Stimulated activated CD4-positive, alpha-beta T cell treated with anti-CD3 and anti-CD28 coated beads, Interleukin-4, amount 100 ng/mL, for 1 hour (primary cell): Measurements from ENCODE around the gene SLC30A10.
"Not testable (repeated sequence)": the region's sequence is repeated elsewhere in the genome, so short reads cannot be mapped to it uniquely, and the experiment has no call there.

Experiments
- DNase-seq: peaks from one replicate; pipeline ENCODE4 v3.0.0-alpha.2; 2020

The SLC30A10 gene

DNA sequence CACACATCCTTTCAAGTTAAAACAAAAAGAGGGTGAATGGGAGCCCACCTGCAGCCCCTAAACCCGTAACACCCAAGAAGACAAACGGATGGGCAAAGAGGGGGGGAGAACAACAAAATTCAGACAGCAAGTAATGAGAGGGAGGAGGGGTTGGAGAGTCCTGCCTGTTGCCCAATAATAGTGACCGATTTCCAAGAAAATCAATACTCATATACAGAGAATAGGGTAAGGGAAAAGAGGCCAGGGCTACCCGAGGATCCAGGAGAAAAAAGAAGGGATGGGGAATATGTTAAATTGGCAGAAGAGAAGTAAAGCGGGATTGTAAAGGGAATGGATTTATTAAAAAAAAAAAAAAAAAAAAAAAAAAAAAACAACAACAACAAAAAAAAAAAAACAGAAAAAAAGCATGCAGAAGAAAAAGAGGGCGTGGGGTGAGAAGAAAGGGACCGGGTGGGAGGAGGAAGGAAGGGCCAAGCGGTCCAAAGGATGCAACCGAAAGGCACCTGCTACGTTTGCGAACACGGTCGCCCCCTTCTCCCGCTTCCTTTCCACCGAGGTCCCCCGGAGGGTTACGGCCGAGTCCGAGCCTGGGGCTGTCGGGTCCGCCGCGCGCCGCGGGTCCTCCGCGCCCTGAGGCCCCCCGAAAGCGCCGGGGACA, 930 bp downstream of the SLC30A10 start:
- DNase-seq, result no peak

DNA sequence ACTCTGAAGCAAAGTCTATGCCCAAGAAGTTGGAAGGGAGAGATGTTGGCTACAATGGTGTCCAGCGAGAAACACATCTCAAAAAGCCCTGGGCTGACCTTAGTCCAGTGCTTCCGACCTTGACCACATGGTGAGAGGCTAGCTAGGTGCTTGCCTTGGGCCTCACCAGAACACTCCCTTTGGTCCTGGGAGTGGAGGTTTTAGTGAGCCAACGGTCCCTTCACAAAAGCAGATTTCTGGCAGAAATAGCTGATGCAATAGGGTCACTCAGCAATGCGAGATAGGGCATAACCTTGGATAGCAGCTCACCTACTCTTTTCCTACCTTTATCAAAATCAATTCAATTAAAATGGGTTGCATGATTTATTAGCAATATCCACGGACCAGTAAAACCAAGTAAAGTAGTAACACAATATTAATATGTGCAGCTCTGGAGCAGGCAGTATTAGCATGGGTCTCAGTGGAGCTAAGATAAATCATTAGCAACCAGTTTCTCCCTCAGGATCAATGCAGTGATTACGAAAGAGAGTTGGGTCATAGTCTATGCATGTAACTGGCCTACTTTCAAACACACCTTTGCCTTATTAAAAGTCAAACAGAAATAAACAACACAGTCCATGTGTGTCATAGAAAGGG, 1.9 kb downstream of the SLC30A10 start:
- no peak for DNase-seq

DNA sequence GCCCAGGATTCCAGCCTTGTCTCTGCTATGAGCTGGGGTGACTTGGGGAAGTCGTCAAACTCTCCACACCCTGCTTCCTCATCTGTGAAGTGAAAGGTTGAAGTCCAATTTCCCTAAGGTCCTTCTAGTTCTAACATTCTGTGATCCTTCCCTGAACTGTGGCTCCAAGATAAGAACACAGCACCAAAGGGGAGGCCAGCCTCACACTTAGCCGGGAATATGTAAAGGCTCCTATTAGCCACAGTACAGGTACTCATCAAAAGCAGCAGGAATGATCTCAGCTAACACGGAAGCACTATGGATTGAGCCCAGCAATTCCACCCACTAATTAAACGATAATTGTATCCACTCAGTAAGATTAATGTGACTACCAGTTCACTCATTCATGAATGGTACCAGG, 4.0 kb downstream of the SLC30A10 start:
- DNase-seq, result no peak

DNA sequence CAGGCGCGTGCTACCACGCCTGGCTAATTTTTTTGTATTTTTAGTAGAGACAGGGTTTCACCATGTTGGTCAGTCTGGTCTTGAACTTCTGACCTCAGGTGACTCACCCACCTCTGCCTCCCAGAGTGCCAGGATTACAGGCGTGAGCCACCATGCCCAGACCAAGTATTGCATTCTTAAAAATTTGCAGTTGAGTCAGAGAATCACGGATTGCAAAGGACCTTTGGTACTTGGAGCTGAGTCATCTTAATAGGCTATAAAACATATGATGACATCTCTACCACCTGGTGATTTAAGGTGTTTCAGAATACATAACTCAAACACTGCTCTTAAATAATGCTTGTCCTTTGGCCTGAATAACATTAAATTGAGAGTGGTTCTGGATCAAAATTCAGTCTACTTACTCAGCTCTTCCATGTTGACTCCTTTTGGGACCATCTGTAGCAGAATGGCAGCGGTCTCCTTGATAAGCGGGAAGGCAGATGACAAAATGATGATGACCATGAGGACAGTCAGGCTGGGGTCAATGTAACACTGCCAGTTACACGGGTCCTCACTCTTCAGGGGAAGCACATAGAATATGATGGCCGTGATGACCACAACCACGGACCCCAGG, 10.4 kb downstream of the SLC30A10 start:
- no peak for DNase-seq

DNA sequence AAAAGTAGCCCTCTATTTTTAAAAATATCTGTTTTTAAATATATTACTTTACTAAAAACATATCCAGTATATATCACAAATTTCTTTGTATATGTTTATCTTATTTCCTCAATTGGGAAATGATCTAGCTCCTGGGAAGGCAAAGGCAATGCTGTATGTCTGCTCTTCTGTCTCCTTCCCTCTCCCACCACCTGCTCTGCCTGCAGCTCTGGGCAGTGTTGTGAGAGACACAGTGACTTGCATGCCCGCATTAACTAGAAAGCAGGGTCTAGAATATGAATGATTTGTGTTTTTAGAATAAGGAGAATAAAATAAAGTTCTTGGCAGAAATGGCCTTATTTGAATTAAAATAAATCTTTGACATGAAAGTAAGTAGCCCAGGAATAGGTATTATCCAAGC, 11.1 kb downstream of the SLC30A10 start:
- DNase-seq, result no peak

DNA sequence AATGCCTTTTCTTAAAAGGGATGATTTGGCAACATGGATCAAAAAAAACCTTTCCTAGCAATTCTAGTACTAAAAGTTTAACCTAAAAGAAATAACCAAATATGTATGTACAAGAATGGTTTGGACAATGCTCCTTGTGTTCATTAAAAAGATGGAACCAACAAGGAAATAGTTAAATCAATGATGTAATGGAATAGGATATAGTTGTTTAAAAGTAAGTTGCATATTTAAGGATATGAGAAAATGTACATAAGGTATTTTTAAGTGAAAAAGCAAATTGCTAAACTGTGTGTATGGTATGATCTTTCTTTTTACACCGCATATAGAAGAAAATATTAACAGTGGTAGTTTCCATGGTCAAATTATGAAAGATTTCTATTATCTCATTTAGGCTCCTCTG, 12.1 kb downstream of the SLC30A10 start:
- DNase-seq, result no peak

DNA sequence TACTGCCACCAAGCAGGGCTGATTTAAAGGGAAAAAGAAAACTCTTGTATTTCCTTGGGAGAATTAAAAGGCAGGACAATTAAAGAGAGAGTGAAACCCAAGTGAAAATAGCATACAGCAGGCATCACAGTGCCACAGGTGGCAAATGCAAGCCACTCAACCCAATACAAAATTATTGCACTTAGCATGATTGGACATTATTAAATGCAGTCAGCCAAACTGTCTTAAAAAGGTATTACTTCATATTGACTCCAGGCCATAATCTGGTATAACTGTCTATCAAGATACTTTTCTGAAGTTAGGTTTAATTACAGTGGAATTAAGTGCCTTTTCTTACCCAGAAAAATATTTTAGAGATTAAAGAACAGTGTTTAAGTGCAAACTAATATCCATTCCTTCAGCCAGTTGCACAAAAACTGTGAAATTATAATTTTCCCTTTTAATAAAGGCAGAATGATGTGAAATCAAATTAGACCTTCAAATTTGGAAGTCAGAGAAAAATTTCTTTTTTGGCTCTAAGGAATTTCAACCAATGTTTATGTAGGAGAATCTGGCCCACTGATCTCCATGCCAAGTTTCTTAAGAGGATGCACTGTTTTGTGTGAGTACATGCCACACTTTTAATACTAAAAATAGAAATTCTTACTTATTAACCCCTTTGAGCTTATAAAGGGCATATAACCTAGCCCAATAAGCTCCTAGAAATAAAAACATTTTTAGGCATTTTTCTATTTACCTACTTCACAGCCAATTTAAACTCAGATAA, 15.2 kb downstream of the SLC30A10 start:
- DNase-seq, result no peak

DNA sequence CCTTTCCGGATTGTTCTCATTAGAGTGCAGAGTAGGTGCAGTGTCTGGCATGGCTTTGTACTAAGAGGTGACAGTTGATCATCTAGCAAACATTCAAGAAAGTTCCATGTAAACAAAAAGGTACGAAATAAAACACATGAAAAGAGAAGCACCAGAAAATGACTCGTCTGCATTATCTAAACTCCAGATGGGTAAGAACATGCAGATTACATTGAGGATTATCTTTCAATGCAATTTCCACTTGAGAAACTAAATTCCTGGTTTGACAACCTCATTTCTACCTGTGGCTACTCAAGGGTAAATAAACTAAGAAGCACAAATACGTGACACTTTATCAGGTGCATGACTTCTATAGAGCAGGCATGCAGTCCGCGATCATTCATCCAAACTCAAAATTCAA, 17.6 kb downstream of the SLC30A10 start:
- no peak for DNase-seq

DNA sequence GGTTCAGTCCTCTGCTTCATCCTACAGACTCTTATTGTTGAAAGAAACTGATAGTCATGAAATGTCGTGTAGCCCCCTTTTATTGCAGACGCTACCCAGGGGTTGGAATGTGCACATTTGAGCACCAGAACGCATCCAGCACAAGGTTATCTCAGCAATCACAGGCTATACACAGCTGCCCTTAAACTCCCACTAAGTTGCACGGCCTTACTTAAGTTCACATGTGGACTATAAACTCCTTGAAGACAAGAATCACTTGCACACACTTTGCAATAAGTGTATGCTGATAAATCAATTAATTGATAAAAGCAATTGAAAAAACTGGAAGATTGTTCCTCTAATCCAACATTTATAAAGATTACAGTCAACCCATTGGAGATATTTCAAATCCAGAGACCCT, 18.9 kb downstream of the SLC30A10 start:
- no peak for DNase-seq

DNA sequence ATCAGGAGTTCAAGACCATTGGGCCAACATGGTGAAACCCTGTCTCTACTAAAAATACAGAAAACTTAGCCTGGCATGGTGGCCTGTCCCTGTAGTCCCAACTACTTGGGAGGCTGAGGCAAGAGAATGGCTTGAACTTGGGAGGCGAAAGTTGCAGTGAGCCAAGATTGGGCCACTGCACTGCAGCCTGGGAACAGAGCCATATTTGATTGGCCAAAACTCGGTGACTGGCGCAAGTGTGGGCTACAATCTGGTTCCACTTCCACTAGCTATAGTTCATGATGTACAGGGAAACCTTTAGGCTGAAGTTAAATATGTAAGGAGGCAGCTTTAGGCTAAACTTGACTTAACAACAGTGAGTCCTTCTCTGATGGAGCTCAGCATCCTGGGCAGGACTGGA, 20.2 kb downstream of the SLC30A10 start:
- DNase-seq, result no peak

DNA sequence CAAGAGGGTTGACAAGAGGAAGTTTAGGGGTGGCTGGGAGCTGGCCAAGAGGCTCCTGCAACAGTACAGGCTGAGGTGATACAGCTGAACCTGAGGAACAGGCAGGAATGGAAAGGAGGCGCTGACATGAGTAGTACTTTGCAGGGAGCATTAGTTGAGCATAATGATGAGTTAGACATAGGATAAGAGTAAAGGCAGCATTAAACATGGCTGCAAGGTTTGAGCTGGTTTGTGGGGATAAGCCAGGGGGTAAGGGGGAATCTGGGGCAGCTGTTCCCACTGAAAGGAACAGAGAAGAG, 20.6 kb downstream of the SLC30A10 start:
- DNase-seq, result no peak

DNA sequence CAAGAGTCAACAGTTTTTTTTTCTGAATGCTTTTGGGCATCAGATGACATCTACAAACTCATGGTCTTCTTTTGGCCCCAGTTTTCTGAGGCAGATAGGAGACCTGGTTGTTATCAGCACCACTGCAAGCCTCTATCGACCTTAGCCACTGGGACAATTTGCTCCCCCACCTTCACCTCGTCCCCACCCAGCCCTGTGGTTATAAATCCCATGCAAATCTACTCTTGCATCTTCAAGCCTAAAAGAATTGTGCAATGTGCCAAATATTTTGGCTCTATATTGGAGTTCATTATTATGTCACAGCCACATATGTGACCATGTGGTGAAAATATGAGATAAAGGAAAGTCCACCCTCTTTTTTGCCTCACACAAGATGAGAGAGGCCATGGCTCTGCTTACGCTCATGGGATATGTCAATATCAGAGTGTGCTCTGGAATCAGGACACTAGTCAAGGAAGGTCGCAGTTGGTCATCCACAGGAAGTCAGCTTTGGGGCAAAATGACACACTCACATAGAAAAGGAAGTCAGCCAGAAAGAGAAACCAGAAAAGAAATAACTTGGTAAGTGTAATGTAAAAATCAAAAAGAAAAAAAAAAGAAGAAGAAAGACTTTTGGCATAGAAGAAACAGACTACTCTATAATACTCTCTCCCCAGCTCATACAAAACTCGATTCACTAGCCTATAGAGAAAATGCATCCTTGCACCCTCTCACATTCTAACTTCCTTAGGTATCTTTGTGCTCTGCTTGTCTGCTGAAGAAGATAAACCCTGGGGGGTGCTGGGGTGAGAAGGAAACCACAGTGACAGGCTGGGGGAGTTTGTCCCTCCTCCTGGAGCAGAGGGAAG, 21.2 kb downstream of the SLC30A10 start:
- DNase-seq, result no peak

DNA sequence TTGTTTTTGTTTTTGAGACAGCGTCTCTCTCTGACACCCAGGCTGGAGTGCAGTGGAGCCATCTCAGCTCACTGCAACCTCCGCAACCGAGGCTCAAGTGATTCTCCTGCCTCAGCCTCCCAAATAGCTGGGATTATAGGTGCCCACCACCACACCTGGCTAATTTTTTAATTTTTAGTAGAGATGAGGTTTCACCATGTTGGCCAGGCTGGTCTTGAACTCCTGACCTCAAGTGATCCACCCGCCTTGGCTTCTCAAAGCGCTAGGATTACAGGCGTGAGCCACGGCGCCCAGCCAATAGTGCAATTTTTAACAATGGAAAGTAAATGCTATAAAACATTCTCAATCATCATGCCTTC, 21.8 kb downstream of the SLC30A10 start:
- DNase-seq, result not testable (repeated sequence)

DNA sequence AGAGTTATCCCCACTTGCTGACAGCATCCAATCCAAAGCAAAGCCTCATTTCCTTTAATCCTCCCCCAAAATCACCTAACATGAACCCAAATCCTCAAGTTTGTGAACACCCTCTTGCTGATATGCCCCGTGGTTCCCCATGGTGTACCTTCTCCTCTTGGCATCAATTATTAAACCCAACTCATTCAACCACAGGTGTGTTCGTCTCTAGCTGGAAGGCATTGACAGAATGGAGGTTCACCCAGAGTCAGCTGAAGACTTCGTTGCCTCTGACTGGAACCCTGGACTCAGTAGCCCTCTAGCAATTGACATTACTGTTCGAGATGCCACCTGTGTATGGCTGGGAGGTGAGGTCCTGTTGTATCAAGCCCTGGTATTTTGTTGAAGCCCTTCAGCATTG, 22.8 kb downstream of the SLC30A10 start:
- no peak for DNase-seq

DNA sequence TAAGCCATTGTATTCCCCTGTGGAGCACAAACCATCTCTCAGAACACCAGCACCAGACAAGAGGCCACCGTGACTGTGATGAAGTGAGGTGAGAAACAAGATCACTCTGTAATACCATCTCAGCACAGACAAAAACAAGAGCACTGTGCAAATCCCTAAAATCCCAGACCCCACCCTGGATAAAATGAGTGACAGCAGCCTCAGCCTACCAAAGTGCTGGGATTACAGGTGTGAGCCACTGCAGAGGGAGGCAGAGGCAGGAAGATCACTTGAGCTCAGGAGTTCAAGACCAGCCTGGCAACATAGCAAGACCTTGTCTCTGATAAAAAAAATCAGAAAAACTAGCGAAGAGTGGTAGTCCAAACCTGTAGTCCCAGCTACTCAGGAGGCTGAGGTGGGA, 23.4 kb downstream of the SLC30A10 start:
- no peak for DNase-seq

DNA sequence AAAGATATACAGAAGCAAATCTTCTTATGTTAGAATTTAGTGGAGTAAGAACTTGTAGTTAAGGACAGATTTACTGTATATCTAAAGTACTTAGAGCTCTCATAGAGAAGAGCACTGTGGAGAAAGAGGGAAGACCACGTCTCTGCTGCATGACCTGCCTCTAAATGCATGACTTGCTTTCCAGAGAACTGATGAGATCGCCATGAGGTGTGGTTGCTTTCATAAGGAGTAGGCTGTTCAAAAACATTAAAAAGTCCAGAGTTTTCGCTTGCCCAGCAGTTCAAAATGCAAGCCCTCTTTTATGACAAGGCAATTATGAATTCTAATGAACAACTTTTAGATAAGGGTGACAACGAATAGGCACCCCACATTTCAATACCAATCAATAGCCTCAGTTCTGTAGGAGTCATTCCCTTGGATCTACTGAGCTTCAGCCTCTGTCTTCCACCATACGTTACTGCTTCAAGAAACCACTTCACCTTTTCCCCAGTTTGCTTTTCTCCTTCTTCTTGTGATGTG, 24.9 kb downstream of the SLC30A10 start:
- no peak for DNase-seq

DNA sequence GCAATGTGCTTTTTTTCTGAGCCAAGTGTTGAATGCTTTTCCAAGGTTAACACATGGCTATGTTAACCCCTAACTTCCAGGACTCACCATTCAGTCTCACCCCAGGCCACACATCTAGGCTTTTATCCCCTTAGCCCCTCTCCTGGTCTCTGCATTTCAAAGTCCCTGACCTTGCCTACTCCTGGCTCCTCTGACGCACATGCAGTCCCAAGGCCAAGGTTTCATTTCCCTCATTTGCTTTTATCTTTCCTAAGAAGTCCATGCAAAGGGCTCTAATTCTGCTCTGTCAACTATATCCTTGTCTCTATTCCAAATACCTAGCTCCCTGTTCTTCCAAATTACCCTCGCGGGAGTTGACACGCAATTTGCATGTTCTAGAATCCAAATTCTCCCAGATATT, 25.4 kb downstream of the SLC30A10 start:
- DNase-seq, result no peak

DNA sequence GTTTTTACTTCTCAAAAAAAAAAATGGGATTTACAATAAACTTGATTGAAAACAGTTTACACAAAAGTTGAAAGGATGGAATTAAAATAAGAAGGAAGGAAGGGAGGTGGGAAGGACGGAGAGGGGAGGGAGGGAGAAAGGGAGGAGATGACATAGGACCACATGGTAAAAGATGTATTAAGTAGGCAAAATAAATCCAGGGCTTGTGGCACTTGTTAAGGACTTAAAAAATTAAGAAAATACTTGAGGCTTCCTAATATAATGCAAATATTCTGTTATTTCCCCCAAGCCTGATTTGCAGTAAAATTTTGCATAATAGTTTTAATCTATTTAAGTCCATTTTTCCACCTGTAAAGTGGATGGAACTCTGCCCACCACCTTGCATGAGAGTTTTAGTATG, 27.5 kb downstream of the SLC30A10 start:
- DNase-seq, result no peak

DNA sequence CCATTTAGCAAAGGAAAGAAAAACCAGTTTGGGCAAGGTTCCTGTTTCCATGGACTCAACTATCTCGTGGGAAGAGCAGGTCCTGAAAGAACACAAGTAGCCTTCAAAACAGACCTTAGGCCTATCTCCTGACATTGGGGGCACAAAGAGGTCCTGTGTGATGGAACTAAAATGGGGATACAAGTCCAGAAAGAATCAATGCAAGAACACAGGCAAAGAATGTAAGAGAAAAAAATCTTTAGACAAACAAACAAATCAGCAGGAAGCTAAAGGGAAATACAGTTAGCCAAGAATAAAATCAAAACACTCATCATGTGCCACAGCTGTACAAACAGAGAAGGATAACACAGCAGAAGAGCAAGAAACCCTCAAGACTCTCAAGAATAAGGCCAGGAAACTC, 28.2 kb downstream of the SLC30A10 start:
- no peak for DNase-seq

DNA sequence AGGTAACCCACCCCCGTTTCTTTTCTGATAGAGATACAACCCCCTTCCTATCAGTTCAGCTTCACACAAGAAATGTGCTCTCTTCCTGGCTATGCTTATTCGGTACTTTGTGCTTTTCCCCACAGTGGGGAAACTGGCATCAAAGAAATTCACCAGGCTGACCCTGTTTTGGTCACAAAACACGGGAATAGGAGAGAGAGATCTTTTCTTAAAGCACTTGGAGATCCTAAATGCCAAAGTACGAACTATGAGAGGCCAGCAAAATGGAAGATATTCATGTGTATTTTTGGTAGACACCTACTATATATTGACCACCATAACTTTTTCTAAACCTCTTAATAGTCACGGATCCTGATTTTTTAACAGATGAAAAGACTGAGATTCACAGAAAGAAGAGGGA, 30.0 kb downstream of the SLC30A10 start:
- no peak for DNase-seq

DNA sequence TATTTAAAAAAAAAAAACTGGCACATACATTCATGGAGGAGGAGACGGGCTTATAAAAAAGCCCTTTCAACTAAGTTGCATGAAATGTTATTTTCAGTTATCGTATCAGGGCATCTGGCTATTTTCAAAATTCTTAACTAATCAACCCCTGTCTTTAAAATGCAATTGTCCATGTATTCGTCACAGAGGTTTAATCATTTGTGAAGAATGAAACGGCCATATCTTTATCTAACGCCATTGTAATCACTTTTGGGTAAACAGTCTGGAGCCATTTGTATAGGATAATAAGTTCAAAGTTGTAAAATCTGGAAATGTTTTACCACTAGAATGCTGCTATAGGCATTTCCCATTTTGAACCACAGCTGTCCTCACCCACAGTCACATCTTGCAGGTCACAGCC, 30.4 kb downstream of the SLC30A10 start:
- DNase-seq, result no peak

DNA sequence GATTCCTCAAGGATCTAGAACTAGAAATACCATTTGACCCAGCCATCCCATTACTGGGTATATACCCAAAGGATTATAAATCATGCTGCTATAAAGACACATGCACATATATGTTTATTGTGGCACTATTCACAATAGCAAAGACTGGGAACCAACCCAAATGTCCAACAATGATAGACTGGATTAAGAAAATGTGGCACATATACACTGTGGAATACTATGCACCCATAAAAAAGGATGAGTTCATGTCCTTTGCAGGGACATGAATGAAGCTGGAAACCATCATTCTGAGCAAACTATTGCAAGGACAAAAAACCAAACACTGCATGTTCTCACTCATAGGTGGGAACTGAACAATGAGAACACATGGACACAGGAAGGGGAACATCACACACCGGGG, 36.1 kb downstream of the SLC30A10 start:
- DNase-seq, result not testable (repeated sequence)

DNA sequence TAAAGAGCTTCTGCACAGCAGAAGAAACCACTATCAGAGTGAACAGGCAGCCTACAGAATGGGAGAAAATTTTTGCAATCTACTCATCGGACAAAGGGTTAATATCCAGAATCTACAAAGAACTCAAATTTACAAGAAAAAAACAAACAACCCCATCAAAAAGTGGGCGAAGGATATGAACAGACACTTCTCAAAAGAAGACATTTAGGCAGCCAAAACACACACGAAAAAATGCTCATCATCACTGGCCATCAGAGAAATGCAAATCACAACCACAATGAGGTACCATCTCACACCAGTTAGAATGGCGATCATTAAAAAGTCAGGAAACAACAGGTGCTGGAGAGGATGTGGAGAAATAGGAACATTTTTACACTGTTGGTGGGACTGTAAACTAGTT, 36.5 kb downstream of the SLC30A10 start:
- DNase-seq, result not testable (repeated sequence)
